Activated naive CD8-positive, alpha-beta T cell treated with anti-CD3 and anti-CD28 coated beads, Interleukin-2, amount 50 U/mL, for 24 hours (primary cell): Measurements from ENCODE around the gene TICAM1.
"Not testable (repeated sequence)": the region's sequence is repeated elsewhere in the genome, so short reads cannot be mapped to it uniquely, and the experiment has no call there.

Source experiments
- ATAC-seq: fragments of 150-1000 bp; cut with Tn5 transposase; one replicate; pipeline ENCODE4 v1.10.0; 2021
- DNase-seq: peaks from one replicate; pipeline ENCODE4 v3.0.0; 2021
- H3K27ac Mint-ChIP-seq: one replicate; pipeline ENCODE4 v1.8.0; 2021; ENCODE audit warnings: mild to moderate bottlenecking, mixed read lengths
- H3K27me3 Mint-ChIP-seq: one replicate; pipeline ENCODE4 v1.8.0; 2021; ENCODE audit warnings: mixed read lengths
- H3K36me3 Mint-ChIP-seq: one replicate; pipeline ENCODE4 v1.8.0; 2021; ENCODE audit warnings: low read depth, mixed read lengths
- H3K4me1 Mint-ChIP-seq: one replicate; pipeline ENCODE4 v1.8.0; 2021; ENCODE audit warnings: mixed read lengths
- H3K4me3 Mint-ChIP-seq: one replicate; pipeline ENCODE4 v1.8.0; 2021; ENCODE audit warnings: mild to moderate bottlenecking, moderate library complexity, mixed read lengths
- H3K9me3 Mint-ChIP-seq: one replicate; pipeline ENCODE4 v1.8.0; 2021; ENCODE audit warnings: mixed read lengths

Gene TICAM1

GRCh38 chr19:4853506-4853905 is 22.0 kb upstream of the TICAM1 start:
- H3K27ac Mint-ChIP-seq, H3K27me3 Mint-ChIP-seq, ATAC-seq, DNase-seq, H3K4me1 Mint-ChIP-seq, H3K36me3 Mint-ChIP-seq, H3K9me3 Mint-ChIP-seq, H3K4me3 Mint-ChIP-seq: not testable (repeated sequence)

- no peak for DNase-seq
- Mint-ChIP-seq H3K27me3 (no peaks in the 10 kb centered on the region), H3K36me3 (no peaks in the 10 kb centered on the region), H3K9me3 (no peaks in the 10 kb centered on the region), H3K4me1 (no peaks in the 10 kb centered on the region), H3K4me3 (no peak overlapping the region), H3K27ac (no peak overlapping the region)
- ATAC-seq = no peak
These were observed 21.0 kb upstream of the TICAM1 start for GRCh38 chr19:4852484-4852883.

- Mint-ChIP-seq H3K4me3 (no peak overlapping the region), H3K9me3 (no peaks in the 10 kb centered on the region), H3K4me1 (no peaks in the 10 kb centered on the region), H3K36me3 (no peaks in the 10 kb centered on the region), H3K27me3 (no peaks in the 10 kb centered on the region), H3K27ac (no peak overlapping the region)
- DNase-seq (peak; percentile 85), ATAC-seq (peak; percentile 87)
These were observed 20.2 kb upstream of the TICAM1 start for GRCh38 chr19:4851551-4852290.

GRCh38 chr19:4849019-4849418 is 17.5 kb upstream of the TICAM1 start:
- H3K4me1 Mint-ChIP-seq = no peaks in the 10 kb centered on the region
- no peak for DNase-seq
- H3K36me3 Mint-ChIP-seq = peaks cover 2% of the 10 kb centered on the region
- no peak overlapping the region for H3K4me3 Mint-ChIP-seq
- no peaks in the 10 kb centered on the region for H3K9me3 Mint-ChIP-seq
- H3K27me3 Mint-ChIP-seq = no peaks in the 10 kb centered on the region
- no peak overlapping the region for H3K27ac Mint-ChIP-seq
- ATAC-seq = no peak

GRCh38 chr19:4847190-4847973 is 15.9 kb upstream of the TICAM1 start:
- Mint-ChIP-seq H3K27me3 (no peaks in the 10 kb centered on the region), H3K4me1 (no peaks in the 10 kb centered on the region), H3K36me3 (peaks cover 2% of the 10 kb centered on the region), H3K27ac (no peak overlapping the region), H3K4me3 (no peak overlapping the region), H3K9me3 (no peaks in the 10 kb centered on the region)
- DNase-seq = no peak
- ATAC-seq = no peak

GRCh38 chr19:4845975-4846374 is 14.5 kb upstream of the TICAM1 start:
- H3K4me3 Mint-ChIP-seq, H3K9me3 Mint-ChIP-seq, H3K36me3 Mint-ChIP-seq, ATAC-seq, H3K27me3 Mint-ChIP-seq, H3K4me1 Mint-ChIP-seq, H3K27ac Mint-ChIP-seq, DNase-seq: not testable (repeated sequence)

- H3K27me3 Mint-ChIP-seq = no peaks in the 10 kb centered on the region
- DNase-seq = no peak
- peaks cover 14% of the 10 kb centered on the region for H3K4me1 Mint-ChIP-seq
These were observed 13.1 kb upstream of the TICAM1 start for GRCh38 chr19:4844348-4845179.

GRCh38 chr19:4843647-4843965 is 12.1 kb upstream of the TICAM1 start:
- Mint-ChIP-seq H3K27ac (no peak overlapping the region), H3K27me3 (no peaks in the 10 kb centered on the region), H3K36me3 (peaks cover 2% of the 10 kb centered on the region), H3K4me3 (no peak overlapping the region), H3K9me3 (no peaks in the 10 kb centered on the region), H3K4me1 (peaks cover 14% of the 10 kb centered on the region)
- no peak for ATAC-seq
- DNase-seq = no peak

More at GRCh38 chr19:4844348-4845179, 13.1 kb upstream of the TICAM1 start:
- no peaks in the 10 kb centered on the region for H3K9me3 Mint-ChIP-seq
- peaks cover 2% of the 10 kb centered on the region for H3K36me3 Mint-ChIP-seq
- H3K4me3 Mint-ChIP-seq = no peak overlapping the region
- H3K27ac Mint-ChIP-seq = no peak overlapping the region
- ATAC-seq = no peak

GRCh38 chr19:4839192-4839591 is 7.7 kb upstream of the TICAM1 start:
- H3K4me3 Mint-ChIP-seq = no peak overlapping the region
- no peaks in the 10 kb centered on the region for H3K27me3 Mint-ChIP-seq
- no peak for DNase-seq
- no peaks in the 10 kb centered on the region for H3K9me3 Mint-ChIP-seq
- no peak for ATAC-seq
- no peak overlapping the region for H3K27ac Mint-ChIP-seq
- H3K36me3 Mint-ChIP-seq = no peaks in the 10 kb centered on the region
- H3K4me1 Mint-ChIP-seq = peaks cover 19% of the 10 kb centered on the region

GRCh38 chr19:4832776-4833175 is 1.3 kb upstream of the TICAM1 start:
- ATAC-seq = no peak
- H3K27ac Mint-ChIP-seq = peak overlapping the region; percentile 71
- H3K27me3 Mint-ChIP-seq = no peaks in the 10 kb centered on the region

GRCh38 chr19:4831979-4832340 is 448 bp upstream of the TICAM1 start:
- peaks cover 27% of the 10 kb centered on the region for H3K4me1 Mint-ChIP-seq
- not testable (repeated sequence) for H3K9me3 Mint-ChIP-seq, H3K27me3 Mint-ChIP-seq

More at GRCh38 chr19:4832776-4833175, 1.3 kb upstream of the TICAM1 start:
- Mint-ChIP-seq H3K9me3 (no peaks in the 10 kb centered on the region), H3K36me3 (peaks cover 1% of the 10 kb centered on the region), H3K4me3 (peak overlapping the region; percentile 51), H3K4me1 (peaks cover 32% of the 10 kb centered on the region)
- DNase-seq = no peak

GRCh38 chr19:4830768-4831265 is 695 bp downstream of the TICAM1 start:
- no peak for DNase-seq
- H3K27ac Mint-ChIP-seq = peak overlapping the region; percentile 89
- H3K27me3 Mint-ChIP-seq = no peaks in the 10 kb centered on the region
- H3K9me3 Mint-ChIP-seq = no peaks in the 10 kb centered on the region
- peak overlapping the region; percentile 86 for H3K4me3 Mint-ChIP-seq
- peak; percentile 25 for ATAC-seq
- H3K4me1 Mint-ChIP-seq = peaks cover 27% of the 10 kb centered on the region
- peaks cover 2% of the 10 kb centered on the region for H3K36me3 Mint-ChIP-seq

More at GRCh38 chr19:4831979-4832340, 448 bp upstream of the TICAM1 start:
- not testable (repeated sequence) for H3K36me3 Mint-ChIP-seq, DNase-seq, ATAC-seq
- H3K27ac Mint-ChIP-seq = peak overlapping the region; percentile 89
- H3K4me3 Mint-ChIP-seq = peak overlapping the region; percentile 86

- no peak for ATAC-seq
- H3K36me3 Mint-ChIP-seq = peaks cover 2% of the 10 kb centered on the region
- H3K27ac Mint-ChIP-seq = peak overlapping the region; percentile 89
- no peaks in the 10 kb centered on the region for H3K27me3 Mint-ChIP-seq
- peak overlapping the region; percentile 86 for H3K4me3 Mint-ChIP-seq
- no peak for DNase-seq
- peaks cover 27% of the 10 kb centered on the region for H3K4me1 Mint-ChIP-seq
- H3K9me3 Mint-ChIP-seq = no peaks in the 10 kb centered on the region
These were observed 1.2 kb downstream of the TICAM1 start for GRCh38 chr19:4830332-4830731.

- H3K4me1 Mint-ChIP-seq = peaks cover 27% of the 10 kb centered on the region
- DNase-seq (no peak), ATAC-seq (no peak)
- peak overlapping the region; percentile 64 for H3K27ac Mint-ChIP-seq
- no peaks in the 10 kb centered on the region for H3K27me3 Mint-ChIP-seq
- H3K9me3 Mint-ChIP-seq = no peaks in the 10 kb centered on the region
- peak overlapping the region; percentile 86 for H3K4me3 Mint-ChIP-seq
- peaks cover 2% of the 10 kb centered on the region for H3K36me3 Mint-ChIP-seq
These were observed 2.4 kb downstream of the TICAM1 start for GRCh38 chr19:4829001-4829712.
